K562 (cell line): ENCODE measurements around the gene TOM1L2. TPM values are rescaled to one million over a fixed set of nuclear protein-coding genes. Genes with fewer than 3 reads are reported as not detected.

Experiments
- ATAC-seq: fragments of 200-7000 bp; cut with Tn5 transposase; 3 replicates; pipeline ENCODE4 v1.9.1; 2020; ENCODE audit warnings: moderate library complexity
- BruUV-seq: library from RNA; stranded (reverse); fragments of 400-500 nt; replicated peaks from 2 replicates; lab custom pipeline; 2021; lab: Mats Ljungman, UMichigan
- CTCF ChIA-PET: fragments of 300-600 bp; formaldehyde crosslinking; extraction: SDS; loops from one replicate; lab custom pipeline; 2021; ENCODE audit warnings: low intra/inter-chr PET ratio; lab: Yijun Ruan, JAX
- POLR2A ChIA-PET: fragments of 300-600, 350-650 bp; sonication (Branson Sonifier 250); formaldehyde crosslinking; extraction: SDS; loops from one replicate; lab custom pipeline; 2021; ENCODE audit warnings: antibody characterized with exemption, inconsistent platforms; lab: Yijun Ruan, JAX
- DNase-seq, 4 experiments: peaks; one replicate each; pipeline versions ENCODE4 v3.0.0 to v3.0.0-alpha.2; 2011 to 2018; ENCODE audit warnings: low spot score in 3 of 4, mixed read lengths in 3 of 4; ENCODE audit errors: extremely low read depth in 1 of 4
- FAIRE-seq: peaks from 2 replicates; lab custom pipeline; 2011; peaks lifted over from hg19 to GRCh38; lab: Jason Lieb, UNC
- H2AFZ ChIP-seq: 2 replicates; pipeline ENCODE4 v1.6.0; 2011; ENCODE audit warnings: low read depth, low read length, control low read depth, inconsistent platforms
- H3K27ac ChIP-seq: fragments of 200-600 bp; 3 replicates; pipeline ENCODE4 v1.8.0; 2011; ENCODE audit warnings: low read depth, mild to moderate bottlenecking, control low read depth, inconsistent platforms, low read length, moderate library complexity, mixed read lengths; ENCODE audit errors: extremely low read depth
- H3K27me3 ChIP-seq, 2 experiments: fragments of 300-600 bp in 1 of 2; 2 replicates in 1 of 2; 3 replicates in 1 of 2; pipeline versions ENCODE4 v1.6.0 to v1.8.0; 2011; ENCODE audit warnings: inconsistent platforms in 2 of 2, low read length in 2 of 2, mild to moderate bottlenecking in 1 of 2, mixed read lengths in 1 of 2, moderate library complexity in 1 of 2; ENCODE audit not compliant: control insufficient read depth in 2 of 2, insufficient read depth in 2 of 2
- H3K36me3 ChIP-seq: fragments of 300-600 bp; 3 replicates; pipeline ENCODE4 v1.8.0; 2011; ENCODE audit warnings: mild to moderate bottlenecking, low read length, inconsistent platforms; ENCODE audit not compliant: control insufficient read depth, insufficient read depth
- H3K4me1 ChIP-seq, 2 experiments: fragments of 200-600 bp in 1 of 2; replicated peaks in 1 of 2; 2 replicates in 1 of 2; 3 replicates in 1 of 2; pipeline versions ENCODE4 v1.5.1 to v1.8.0; 2011; ENCODE audit warnings: inconsistent platforms in 2 of 2, low read length in 2 of 2, mild to moderate bottlenecking in 1 of 2, mixed read lengths in 1 of 2, moderate library complexity in 1 of 2; ENCODE audit not compliant: control insufficient read depth in 2 of 2, insufficient read depth in 2 of 2
- H3K4me2 ChIP-seq: 2 replicates; pipeline ENCODE4 v1.6.1; 2011; ENCODE audit warnings: low read length, control low read depth, inconsistent platforms, mixed read lengths; ENCODE audit not compliant: insufficient read depth
- H3K4me3 ChIP-seq: fragments of 200-600 bp; sonication (generic), shearing (Covaris generic); 2 replicates; pipeline ENCODE4 v1.5.1; 2016; ENCODE audit warnings: control low read depth, inconsistent platforms
- H3K79me2 ChIP-seq: fragments of 200-600 bp; 3 replicates; pipeline ENCODE4 v1.8.0; 2011; ENCODE audit warnings: low read length, inconsistent platforms; ENCODE audit not compliant: control insufficient read depth, insufficient read depth
- H3K9ac ChIP-seq, 2 experiments: 2 replicates each; pipeline versions ENCODE4 v1.6.0 to v1.6.1; 2011; ENCODE audit warnings: low read depth in 2 of 2, low read length in 2 of 2, control low read depth in 1 of 2, inconsistent platforms in 1 of 2, mild to moderate bottlenecking in 1 of 2, mixed read lengths in 1 of 2; ENCODE audit not compliant: insufficient read depth in 1 of 2
- H3K9me1 ChIP-seq: one replicate; pipeline ENCODE4 v1.6.0; 2011; ENCODE audit warnings: inconsistent platforms, mild to moderate bottlenecking, low read length, moderate library complexity; ENCODE audit not compliant: control insufficient read depth, insufficient read depth
- H3K9me3 ChIP-seq: replicated peaks from 2 replicates; pipeline ENCODE4 v1.5.1; 2011; ENCODE audit warnings: low read depth, low read length, inconsistent platforms; ENCODE audit not compliant: control insufficient read depth, insufficient read depth
- H4K20me1 ChIP-seq: replicated peaks from 2 replicates; pipeline ENCODE4 v1.6.1; 2011; ENCODE audit warnings: low read length, inconsistent platforms, mixed read lengths; ENCODE audit not compliant: control insufficient read depth, insufficient read depth
- CBX8 ChIP-seq: fragments of 200-600 bp; sonication (generic); IDR thresholded peaks from 2 replicates; pipeline ENCODE4 v1.6.1; 2012; ENCODE audit warnings: borderline replicate concordance, mixed run types, low read depth, mild to moderate bottlenecking, moderate library complexity, mixed read lengths, low read length, control low read depth, inconsistent platforms; ENCODE audit not compliant: poor library complexity, severe bottlenecking; ENCODE audit errors: extremely low read depth
- NFYB ChIP-seq: IDR thresholded peaks from 2 replicates; pipeline ENCODE4 v1.6.1; 2011; ENCODE audit warnings: mild to moderate bottlenecking, moderate library complexity; ENCODE audit not compliant: insufficient read length; ENCODE audit errors: extremely low read depth
- RAD51 ChIP-seq: fragments of 450-650 bp; IDR thresholded peaks from 2 replicates; pipeline ENCODE4 v1.7.1; 2016; ENCODE audit warnings: low read depth, mild to moderate bottlenecking, borderline replicate concordance
- TAF15 ChIP-seq: fragments of 200-400 bp; formaldehyde crosslinking; IDR thresholded peaks from 2 replicates; pipeline ENCODE4 v1.6.1; 2017; ENCODE audit warnings: mild to moderate bottlenecking, low read depth, low read length, moderate library complexity
- WGBS: fragments of 100-300 bp; shearing (Covaris generic); methylation state at CpG from one replicate; pipeline ENCODE4 v1.1.6; 2016; ENCODE audit warnings: low coverage, mixed read lengths; ENCODE audit not compliant: insufficient coverage; ENCODE audit errors: missing lambda C conversion rate; 5-methylcytosine and 5-hydroxymethylcytosine counted together
- in situ Hi-C: fragments of 300-500 bp; cut with MboI; formaldehyde crosslinking; loops from 4 replicates; pipeline ENCODE4 v1.15.0; 2018; ENCODE audit warnings: inconsistent platforms, mixed read lengths
- intact Hi-C: fragments of 100-400 bp; cut with micrococcal nuclease; formaldehyde crosslinking; loops from 2 replicates; pipeline ENCODE4 v1.14.2; 2022
- polyA plus RNA-seq, 8 experiments: library from polyadenylated mRNA; depleted of rRNA in 4 of 8; stranded (reverse) in 5 of 8; unstranded in 3 of 8; fragments of >200 nt; fragmentation: Nextera tagmentation in 2 of 8; fragmentation: Illumina TruSeq in 1 of 8; extraction: Ambion mirVana in 2 of 8; extraction: Trizol in 1 of 8; gene quantifications; 2 replicates each; pipeline versions ENCODE4 v1.2.1 to v1.2.3, GENCODE V29; 2011 to 2014; ENCODE audit warnings: inconsistent platforms in 1 of 8, missing spikeins in 1 of 8
- total RNA-seq, 7 experiments: library from RNA; depleted of rRNA in 6 of 7; stranded (reverse); fragments of >200 nt in 6 of 7; fragmentation: Illumina TruSeq in 2 of 7; extraction: Trizol in 2 of 7; gene quantifications; 2 replicates each; pipeline versions ENCODE4 v1.2.1 to v1.2.3, GENCODE V29; 2011 to 2021; ENCODE audit warnings: low replicate concordance in 1 of 7
- TF ChIP-seq, protein P1 (sequence below): fragments of 450-650 bp; formaldehyde crosslinking; IDR thresholded peaks from 2 replicates; pipeline ENCODE4 v1.4.0; 2020; ENCODE audit warnings: mild to moderate bottlenecking, moderate library complexity
- TF ChIP-seq, protein P2 (sequence below): sonication (generic); formaldehyde crosslinking; IDR thresholded peaks from 2 replicates; pipeline ENCODE4 v1.9.0; 2022; ENCODE audit warnings: mild to moderate bottlenecking, missing genetic modification reagents
- TF ChIP-seq, protein P3 (sequence below): sonication (generic); formaldehyde crosslinking; IDR thresholded peaks from 2 replicates; pipeline ENCODE4 v1.5.0; 2020; ENCODE audit warnings: missing genetic modification reagents
- TF ChIP-seq, protein P4 (sequence below): fragments of 450-650 bp; formaldehyde crosslinking; IDR thresholded peaks from 2 replicates; pipeline ENCODE4 v1.4.0; 2022; ENCODE audit warnings: mild to moderate bottlenecking, moderate library complexity

TOM1L2 gene
- total and polyA plus RNA-seq, 9 of the 15 experiments (the other 6 are each of a cell fraction or from before 2014, with no cell fraction given): 0.07 to 6.0 (median 2.5) TPM

DNA sequence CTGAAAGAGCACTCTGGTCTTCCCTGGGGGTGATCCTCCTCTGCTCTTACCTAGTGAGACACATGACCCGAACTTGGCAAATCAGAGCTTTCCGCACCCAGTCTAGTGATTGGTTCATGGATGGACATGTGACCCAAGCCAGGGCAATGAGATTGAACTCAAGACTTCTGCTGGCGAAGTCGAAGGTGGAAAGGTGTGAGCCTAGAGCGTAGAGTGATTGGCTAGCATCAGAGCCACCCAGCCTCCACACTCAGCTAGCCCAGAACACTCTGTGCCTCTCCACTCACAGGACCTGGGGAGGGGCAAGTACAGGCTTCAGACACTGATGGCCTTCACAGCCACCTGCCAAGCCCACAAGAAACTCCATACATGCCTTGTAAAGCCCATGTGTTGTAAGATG lies 49.2 kb upstream of the TOM1L2 start:
- intact Hi-C loops: no loop called here
- 0 out of 2 replicates have a peak, but pooled peaks cover 5% of the 10 kb centered on the region for H4K20me1 ChIP-seq
- ATAC-seq (no peak), DNase-seq (no peak), FAIRE-seq (no peak)
- H2AFZ ChIP-seq: no peak overlapping the region
- H3K36me3 ChIP-seq: peaks cover 15% of the 10 kb centered on the region; the same call in 2 of the 3 replicates
- no TSS peak for BruUV-seq
- no peak overlapping the region for H3K4me3 ChIP-seq
- no peak overlapping the region for H3K9ac ChIP-seq
- TF ChIP-seq RAD51 (peak; percentile 35; the same call in 1 of the 2 replicates), NFYB (peak; percentile 31), TAF15 (no peak), CBX8 (no peak)
- TF ChIP-seq, protein P1, sequence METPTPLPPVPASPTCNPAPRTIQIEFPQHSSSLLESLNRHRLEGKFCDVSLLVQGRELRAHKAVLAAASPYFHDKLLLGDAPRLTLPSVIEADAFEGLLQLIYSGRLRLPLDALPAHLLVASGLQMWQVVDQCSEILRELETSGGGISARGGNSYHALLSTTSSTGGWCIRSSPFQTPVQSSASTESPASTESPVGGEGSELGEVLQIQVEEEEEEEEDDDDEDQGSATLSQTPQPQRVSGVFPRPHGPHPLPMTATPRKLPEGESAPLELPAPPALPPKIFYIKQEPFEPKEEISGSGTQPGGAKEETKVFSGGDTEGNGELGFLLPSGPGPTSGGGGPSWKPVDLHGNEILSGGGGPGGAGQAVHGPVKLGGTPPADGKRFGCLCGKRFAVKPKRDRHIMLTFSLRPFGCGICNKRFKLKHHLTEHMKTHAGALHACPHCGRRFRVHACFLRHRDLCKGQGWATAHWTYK (CRISPR knock-in tag): no peak
- TF ChIP-seq, protein P2, sequence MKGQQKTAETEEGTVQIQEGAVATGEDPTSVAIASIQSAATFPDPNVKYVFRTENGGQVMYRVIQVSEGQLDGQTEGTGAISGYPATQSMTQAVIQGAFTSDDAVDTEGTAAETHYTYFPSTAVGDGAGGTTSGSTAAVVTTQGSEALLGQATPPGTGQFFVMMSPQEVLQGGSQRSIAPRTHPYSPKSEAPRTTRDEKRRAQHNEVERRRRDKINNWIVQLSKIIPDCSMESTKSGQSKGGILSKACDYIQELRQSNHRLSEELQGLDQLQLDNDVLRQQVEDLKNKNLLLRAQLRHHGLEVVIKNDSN (CRISPR knock-in tag): peak; percentile 48
- TF ChIP-seq, protein P3, sequence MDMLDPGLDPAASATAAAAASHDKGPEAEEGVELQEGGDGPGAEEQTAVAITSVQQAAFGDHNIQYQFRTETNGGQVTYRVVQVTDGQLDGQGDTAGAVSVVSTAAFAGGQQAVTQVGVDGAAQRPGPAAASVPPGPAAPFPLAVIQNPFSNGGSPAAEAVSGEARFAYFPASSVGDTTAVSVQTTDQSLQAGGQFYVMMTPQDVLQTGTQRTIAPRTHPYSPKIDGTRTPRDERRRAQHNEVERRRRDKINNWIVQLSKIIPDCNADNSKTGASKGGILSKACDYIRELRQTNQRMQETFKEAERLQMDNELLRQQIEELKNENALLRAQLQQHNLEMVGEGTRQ (CRISPR knock-in tag): peak; percentile 50
- TF ChIP-seq, protein P4, sequence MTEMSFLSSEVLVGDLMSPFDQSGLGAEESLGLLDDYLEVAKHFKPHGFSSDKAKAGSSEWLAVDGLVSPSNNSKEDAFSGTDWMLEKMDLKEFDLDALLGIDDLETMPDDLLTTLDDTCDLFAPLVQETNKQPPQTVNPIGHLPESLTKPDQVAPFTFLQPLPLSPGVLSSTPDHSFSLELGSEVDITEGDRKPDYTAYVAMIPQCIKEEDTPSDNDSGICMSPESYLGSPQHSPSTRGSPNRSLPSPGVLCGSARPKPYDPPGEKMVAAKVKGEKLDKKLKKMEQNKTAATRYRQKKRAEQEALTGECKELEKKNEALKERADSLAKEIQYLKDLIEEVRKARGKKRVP: no peak
- H3K4me1 ChIP-seq: peaks cover 14 to 15% of the 10 kb centered on the region in 2 experiments; a peak in 4 of 5 replicates
- H3K4me2 ChIP-seq: no peak overlapping the region
- H3K9me1 ChIP-seq: peaks cover 3% of the 10 kb centered on the region
- H3K79me2 ChIP-seq: no peaks in the 10 kb centered on the region
- POLR2A ChIA-PET: no interaction called here
- H3K27ac ChIP-seq: no peak overlapping the region
- H3K27me3 ChIP-seq: no peaks in the 10 kb centered on the region
- WGBS: 89% methylated on average over 4 of the region's 5 CpGs
- in situ Hi-C loops: no loop called here
- CTCF ChIA-PET: no interaction called here
- H3K9me3 ChIP-seq: no peaks in the 10 kb centered on the region
